GM12872 (cell line): Measurements from ENCODE around the gene DCAF11.

Experiments
- TF ChIP-seq, protein P1 (sequence below): IDR thresholded peaks from 3 replicates; pipeline ENCODE4 v1.5.1; 2011; ENCODE audit warnings: low read depth, mild to moderate bottlenecking, low read length, moderate library complexity; ENCODE audit not compliant: insufficient read depth

Gene DCAF11

DNA sequence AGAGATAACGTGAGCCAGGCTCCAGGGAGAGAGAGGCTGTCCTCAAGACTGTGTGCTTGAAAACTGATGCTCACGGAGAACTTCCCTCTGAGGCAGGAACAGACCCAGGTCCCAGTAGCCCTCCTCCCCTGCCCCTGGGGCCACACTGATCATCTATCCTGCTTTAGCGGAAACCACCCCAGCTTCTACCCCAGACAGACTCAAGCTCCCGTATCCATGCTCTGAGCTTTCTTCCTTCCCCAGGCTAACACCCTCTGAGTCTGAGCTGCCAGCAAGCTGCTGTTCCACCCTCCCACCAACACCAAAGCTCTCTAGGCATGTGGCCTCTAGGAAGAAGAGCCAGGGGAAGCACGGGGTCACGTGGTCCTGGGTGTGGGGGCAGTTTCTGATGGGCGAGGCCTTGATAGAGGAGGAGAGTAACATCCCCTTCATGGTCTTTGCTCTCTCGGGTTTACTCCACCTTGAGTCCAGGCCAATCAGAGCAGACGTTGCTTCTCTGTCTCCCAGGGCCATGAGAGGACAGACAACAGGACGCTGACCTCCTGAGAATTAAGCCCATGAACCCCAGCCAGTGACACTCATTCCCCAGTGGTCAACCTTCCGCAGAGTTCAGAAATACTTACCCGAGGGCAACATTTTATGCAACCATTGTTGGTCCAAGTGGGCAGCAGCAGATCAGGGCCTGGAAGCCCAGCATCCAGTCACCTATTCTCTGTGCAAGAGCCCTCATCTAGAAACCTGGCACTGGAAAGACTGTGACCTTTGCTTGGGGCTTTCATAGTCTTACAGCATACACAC is 19.1 kb upstream of the DCAF11 start:
- TF ChIP-seq, protein P1, sequence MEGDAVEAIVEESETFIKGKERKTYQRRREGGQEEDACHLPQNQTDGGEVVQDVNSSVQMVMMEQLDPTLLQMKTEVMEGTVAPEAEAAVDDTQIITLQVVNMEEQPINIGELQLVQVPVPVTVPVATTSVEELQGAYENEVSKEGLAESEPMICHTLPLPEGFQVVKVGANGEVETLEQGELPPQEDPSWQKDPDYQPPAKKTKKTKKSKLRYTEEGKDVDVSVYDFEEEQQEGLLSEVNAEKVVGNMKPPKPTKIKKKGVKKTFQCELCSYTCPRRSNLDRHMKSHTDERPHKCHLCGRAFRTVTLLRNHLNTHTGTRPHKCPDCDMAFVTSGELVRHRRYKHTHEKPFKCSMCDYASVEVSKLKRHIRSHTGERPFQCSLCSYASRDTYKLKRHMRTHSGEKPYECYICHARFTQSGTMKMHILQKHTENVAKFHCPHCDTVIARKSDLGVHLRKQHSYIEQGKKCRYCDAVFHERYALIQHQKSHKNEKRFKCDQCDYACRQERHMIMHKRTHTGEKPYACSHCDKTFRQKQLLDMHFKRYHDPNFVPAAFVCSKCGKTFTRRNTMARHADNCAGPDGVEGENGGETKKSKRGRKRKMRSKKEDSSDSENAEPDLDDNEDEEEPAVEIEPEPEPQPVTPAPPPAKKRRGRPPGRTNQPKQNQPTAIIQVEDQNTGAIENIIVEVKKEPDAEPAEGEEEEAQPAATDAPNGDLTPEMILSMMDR, result no peak

DNA sequence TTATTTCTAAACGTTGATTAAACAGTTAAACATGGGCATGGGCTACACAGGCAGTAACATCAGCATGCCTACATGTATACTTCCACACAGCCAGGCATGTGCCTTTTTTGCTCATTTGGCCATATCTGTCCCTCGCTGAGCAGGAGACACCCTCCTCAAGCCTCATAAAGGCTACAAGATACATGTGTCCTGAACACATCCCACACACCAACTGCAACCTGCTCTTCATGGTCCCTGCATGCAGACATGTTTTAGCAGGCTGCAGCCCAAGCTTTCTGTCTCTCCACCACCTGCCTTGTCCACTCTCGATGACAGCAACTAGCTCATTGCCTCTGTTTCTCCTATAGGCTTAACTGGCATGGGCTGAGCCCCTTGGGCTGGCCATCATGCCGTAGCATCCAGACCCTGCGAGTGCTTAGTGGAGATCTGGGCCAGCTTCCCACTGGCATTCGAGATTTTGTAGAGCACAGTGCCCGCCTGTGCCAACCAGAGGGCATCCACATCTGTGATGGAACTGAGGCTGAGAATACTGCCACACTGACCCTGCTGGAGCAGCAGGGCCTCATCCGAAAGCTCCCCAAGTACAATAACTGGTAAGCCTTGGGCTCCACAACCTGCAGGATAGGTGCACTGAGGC is 17.9 kb upstream of the DCAF11 start:
- TF ChIP-seq, protein P1, result no peak

DNA sequence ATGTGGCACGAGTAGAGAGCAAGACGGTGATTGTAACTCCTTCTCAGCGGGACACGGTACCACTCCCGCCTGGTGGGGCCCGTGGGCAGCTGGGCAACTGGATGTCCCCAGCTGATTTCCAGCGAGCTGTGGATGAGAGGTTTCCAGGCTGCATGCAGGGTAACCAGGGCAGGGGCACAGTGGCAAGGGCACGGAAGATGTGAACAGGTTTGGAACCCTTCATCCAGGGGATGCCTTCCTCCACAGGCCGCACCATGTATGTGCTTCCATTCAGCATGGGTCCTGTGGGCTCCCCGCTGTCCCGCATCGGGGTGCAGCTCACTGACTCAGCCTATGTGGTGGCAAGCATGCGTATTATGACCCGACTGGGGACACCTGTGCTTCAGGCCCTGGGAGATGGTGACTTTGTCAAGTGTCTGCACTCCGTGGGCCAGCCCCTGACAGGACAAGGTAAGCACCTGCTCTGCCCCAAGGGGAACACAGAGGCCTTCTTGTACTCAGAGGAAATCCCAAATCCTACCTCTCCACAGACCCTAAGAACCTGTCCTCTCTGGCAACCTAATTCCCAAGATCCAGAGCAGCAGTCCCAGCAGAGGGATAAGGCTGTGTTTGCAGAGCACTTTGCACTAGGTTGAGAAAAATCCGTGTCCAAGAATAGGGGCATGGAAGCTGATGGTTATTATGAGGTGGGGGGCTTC is 16.2 kb upstream of the DCAF11 start:
- TF ChIP-seq, protein P1, result no peak

DNA sequence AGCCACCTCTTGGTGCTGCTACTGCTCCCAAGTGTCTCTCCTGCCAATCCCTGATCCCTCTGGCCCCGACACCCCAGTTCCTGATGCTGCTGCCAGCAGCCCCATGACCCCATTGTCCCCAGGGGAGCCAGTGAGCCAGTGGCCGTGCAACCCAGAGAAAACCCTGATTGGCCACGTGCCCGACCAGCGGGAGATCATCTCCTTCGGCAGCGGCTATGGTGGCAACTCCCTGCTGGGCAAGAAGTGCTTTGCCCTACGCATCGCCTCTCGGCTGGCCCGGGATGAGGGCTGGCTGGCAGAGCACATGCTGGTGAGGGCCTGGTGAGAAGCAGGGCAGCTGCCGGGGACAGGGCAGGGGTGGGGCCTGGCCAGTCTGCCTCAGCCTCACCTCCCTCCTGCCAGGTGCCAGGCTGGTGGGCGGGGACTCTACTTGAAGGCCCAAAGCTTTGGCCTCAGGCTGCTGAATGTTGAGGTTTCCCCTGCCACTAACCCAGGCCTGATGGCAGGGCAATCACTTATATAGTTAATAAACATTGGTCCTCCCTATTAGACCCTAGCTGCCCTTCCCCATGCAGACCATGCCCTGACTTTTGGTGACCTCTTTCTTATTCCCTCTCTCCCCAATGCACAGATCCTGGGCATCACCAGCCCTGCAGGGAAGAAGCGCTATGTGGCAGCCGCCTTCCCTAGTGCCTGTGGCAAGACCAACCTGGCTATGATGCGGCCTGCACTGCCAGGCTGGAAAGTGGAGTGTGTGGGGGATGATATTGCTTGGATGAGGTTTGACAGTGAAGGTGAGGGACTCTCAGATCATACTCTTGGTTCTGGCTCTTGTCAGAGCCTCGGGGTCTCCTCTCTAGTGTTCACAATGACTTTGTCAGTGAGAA is 15.4 kb upstream of the DCAF11 start:
- TF ChIP-seq, protein P1, result no peak

DNA sequence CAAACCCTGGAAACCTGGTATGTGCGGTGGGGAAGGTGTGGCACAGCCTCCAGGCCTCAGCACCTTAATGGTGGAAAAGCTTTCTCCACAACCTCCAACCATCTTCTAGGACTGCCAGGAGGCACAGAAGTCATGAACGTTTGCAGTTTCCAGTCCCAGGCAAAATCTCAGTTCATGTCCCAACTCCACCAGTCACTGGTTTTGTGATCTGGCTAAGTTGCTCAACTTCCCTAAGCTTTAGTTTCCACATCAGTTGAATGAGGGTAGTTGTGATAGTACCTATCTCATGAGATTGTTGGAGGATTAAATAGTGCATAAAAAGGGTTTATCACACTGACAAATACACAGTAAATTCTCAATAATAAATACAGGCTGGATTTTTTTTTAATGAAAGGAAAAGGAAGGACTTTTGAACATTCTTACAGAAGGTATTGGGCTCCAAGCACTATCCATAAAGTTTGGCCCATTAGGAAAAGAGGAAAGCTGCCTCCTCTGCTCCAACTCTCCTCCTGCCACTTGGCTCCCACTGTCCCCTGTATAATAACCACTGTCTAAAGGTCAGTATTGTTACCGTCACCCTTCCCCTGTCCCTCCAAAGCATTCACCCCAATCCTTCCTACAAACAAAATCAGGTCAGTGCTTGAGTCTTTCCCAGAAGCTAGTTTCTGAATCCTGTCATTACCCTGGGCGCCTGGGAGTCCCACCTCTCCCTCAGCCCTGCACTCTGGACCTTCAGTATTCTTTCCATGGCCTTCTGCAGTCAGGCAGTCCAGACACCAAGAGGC is 14.2 kb upstream of the DCAF11 start:
- TF ChIP-seq, protein P1, result no peak

DNA sequence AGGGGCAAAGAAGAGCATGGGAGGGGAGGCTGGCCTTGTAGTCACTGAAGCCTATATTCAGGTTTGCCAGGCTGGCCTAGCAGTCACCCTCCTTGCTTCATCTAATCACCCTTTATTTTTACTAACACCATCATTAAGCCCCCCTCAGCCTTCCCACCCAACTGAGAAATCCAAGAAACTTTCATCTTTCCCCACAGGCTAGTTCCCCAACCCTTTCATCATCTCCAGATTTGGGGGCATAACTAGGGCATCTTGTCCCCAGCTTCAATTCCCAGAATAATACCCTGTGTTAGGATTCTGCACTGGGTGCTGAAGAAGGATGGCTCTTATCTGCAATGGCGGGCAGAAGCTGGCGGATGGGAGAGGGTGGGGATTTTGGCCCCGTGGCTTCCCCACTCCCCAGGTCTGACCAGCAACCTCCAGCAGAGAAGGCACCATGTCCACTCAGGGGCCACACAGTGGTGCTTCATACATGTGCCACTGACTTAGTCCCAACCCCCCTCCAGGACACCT is 13.5 kb upstream of the DCAF11 start:
- TF ChIP-seq, protein P1, result no peak
